Kidney epithelial cell (primary cell): ENCODE data around the gene DNAAF8. TPM values are rescaled to one million over a fixed set of nuclear protein-coding genes. Genes with fewer than 3 reads are reported as not detected.
"Not testable (repeated sequence)": the region's sequence is repeated elsewhere in the genome, so short reads cannot be mapped to it uniquely, and the experiment has no call there.

ENCODE experiments used
- DNase-seq: peaks from one replicate; pipeline ENCODE4 v3.0.0-alpha.2; 2010; ENCODE audit warnings: low read depth
- H3K27me3 ChIP-seq: 2 replicates; pipeline ENCODE4 v1.6.0; 2011; ENCODE audit warnings: low read length; ENCODE audit not compliant: control insufficient read depth, insufficient read depth
- H3K36me3 ChIP-seq: 2 replicates; pipeline ENCODE4 v1.5.1; 2011; ENCODE audit warnings: low read length; ENCODE audit not compliant: control insufficient read depth, insufficient read depth
- H3K4me3 ChIP-seq: 2 replicates; pipeline ENCODE4 v1.5.1; 2011; ENCODE audit warnings: low read depth, mild to moderate bottlenecking, control low read depth, low read length
- total RNA-seq: library from RNA; depleted of rRNA; stranded (reverse); fragments of >200 nt; gene quantifications from 2 replicates; pipeline ENCODE4 v1.2.3, GENCODE V29; 2015
- TF ChIP-seq, protein P1 (sequence below): IDR thresholded peaks from 2 replicates; pipeline ENCODE4 v1.5.1; 2011; ENCODE audit warnings: mild to moderate bottlenecking, moderate library complexity, low read length, control low read depth, inconsistent platforms; ENCODE audit not compliant: insufficient read depth, poor library complexity, severe bottlenecking

The DNAAF8 gene
- total RNA-seq, 1 donor from 2014 or later = 1.8 TPM

- no peaks in the 10 kb centered on the region for H3K27me3 ChIP-seq
- no peak for DNase-seq
- H3K36me3 ChIP-seq = no peaks in the 10 kb centered on the region
- no peak overlapping the region for H3K4me3 ChIP-seq
- TF ChIP-seq, protein P1, sequence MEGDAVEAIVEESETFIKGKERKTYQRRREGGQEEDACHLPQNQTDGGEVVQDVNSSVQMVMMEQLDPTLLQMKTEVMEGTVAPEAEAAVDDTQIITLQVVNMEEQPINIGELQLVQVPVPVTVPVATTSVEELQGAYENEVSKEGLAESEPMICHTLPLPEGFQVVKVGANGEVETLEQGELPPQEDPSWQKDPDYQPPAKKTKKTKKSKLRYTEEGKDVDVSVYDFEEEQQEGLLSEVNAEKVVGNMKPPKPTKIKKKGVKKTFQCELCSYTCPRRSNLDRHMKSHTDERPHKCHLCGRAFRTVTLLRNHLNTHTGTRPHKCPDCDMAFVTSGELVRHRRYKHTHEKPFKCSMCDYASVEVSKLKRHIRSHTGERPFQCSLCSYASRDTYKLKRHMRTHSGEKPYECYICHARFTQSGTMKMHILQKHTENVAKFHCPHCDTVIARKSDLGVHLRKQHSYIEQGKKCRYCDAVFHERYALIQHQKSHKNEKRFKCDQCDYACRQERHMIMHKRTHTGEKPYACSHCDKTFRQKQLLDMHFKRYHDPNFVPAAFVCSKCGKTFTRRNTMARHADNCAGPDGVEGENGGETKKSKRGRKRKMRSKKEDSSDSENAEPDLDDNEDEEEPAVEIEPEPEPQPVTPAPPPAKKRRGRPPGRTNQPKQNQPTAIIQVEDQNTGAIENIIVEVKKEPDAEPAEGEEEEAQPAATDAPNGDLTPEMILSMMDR = no peak
These were observed 49.1 kb downstream of the DNAAF8 start for GRCh38 chr16:4783251-4783950.

DNA sequence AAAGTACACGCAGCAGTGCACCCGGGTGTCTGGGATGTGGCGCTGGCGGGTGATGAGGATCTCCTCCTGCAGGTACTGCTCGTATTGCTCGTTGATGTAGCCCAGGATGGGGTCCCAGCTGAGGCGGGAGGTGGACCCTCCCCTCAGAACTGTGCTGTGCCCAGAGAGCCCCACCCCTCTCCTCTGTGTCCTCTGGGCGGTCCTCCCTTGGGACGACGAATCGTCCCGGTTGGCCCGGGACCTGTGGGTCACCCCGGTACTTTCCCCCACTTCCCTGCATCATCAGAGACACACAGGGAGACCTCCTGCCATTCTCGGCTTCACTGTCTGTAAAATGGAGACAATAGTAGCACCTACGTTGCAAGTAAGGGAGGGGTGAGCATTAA, 49.6 kb downstream of the DNAAF8 start:
- H3K4me3 ChIP-seq = no peak overlapping the region
- H3K27me3 ChIP-seq = no peaks in the 10 kb centered on the region
- no peaks in the 10 kb centered on the region for H3K36me3 ChIP-seq
- no peak for DNase-seq
- TF ChIP-seq, protein P1 = no peak

DNA sequence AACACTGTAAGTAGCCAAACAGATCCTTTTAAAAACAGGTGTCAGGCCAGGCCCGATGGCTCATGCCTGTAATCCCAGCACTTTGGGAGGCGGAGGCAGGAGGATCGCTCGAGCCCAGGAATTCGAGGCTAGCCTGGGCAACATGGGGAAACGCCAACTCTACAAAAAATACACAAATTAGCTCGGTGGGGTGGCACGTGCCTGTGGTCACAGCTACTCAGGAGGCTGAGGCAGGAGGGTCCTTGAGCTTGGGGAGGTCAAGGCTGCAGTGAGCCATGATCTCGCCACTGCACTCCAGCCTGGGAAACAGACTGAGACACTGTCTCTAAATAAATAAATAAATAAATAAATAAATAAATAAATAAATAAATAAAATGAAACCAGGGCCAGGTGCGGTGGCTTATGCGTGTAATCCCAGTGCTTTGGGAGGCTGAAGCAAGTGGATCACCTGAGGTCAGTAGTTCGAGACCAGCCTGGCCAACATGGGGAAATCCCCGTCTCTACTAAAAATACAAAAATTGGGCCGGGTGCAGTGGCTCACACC, 50.2 kb downstream of the DNAAF8 start:
- not testable (repeated sequence) for H3K4me3 ChIP-seq, DNase-seq, H3K36me3 ChIP-seq, H3K27me3 ChIP-seq

DNA sequence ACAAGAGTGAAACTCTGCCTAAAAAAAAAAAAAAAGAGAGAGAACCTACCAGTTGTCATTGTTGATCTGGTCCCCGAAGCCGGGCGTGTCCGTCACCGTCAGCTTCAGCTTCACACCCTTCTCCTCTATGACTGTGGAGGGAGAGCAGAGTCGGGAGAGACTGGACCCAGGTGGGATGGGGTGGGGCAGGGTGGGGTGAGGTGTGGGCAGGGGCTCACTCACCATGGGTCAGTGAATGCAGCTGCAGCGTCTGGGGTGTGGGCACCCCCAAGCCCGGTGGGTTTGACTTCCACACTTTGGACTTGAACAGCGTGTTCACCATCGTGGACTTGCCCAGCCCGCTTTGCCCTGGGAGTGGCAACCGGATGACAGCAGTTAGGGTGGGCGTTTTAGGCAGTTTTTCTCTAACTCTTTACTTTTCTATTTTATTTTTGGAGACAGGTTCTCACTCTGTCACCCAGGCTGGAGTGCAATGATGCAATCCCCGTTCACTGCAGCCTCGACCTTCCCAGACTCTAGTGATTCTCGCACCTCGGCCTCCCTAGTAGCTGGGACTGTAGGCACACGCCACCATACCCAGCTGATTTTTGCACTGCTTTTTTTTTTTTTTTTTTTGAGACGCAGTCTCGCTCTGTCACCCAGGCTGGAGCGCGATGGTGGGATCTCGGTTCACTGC, 51.6 kb downstream of the DNAAF8 start:
- no peak for DNase-seq
- Histone ChIP-seq H3K4me3 (no peak overlapping the region), H3K36me3 (no peaks in the 10 kb centered on the region), H3K27me3 (no peaks in the 10 kb centered on the region)
- TF ChIP-seq, protein P1 = no peak

DNA sequence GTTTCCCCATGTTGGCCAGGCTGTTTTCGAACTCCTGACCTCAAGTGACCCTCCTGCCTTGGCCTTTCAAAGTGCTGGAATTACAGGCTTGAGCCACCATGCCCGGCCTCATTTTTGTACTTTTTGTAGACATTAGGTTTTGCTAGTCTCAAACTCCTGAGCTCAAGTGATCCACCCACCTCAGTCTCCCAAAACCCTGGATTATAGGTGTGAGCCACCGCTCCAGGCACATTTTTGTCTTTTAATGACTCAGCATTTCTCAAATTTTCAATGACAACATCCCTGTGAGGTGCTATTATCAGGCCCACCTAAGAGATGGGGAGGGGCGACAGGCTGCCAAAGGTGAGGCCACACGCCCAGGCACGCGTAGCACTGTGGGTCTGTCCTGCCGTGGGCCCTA, 52.7 kb downstream of the DNAAF8 start:
- TF ChIP-seq, protein P1 = no peak
- no peaks in the 10 kb centered on the region for H3K36me3 ChIP-seq
- H3K4me3 ChIP-seq = no peak overlapping the region
- DNase-seq = no peak
- H3K27me3 ChIP-seq = no peaks in the 10 kb centered on the region

- Histone ChIP-seq H3K4me3 (no peak within 1 kb of the TSS), H3K36me3 (no peaks in the 10 kb centered on the region), H3K27me3 (no peaks in the 10 kb centered on the region)
- TF ChIP-seq, protein P1 = no peak
- no peak for DNase-seq
These were observed 53.5 kb downstream of the DNAAF8 start, which contains the start of gene SEPTIN12 for GRCh38 chr16:4787627-4788482. TSS of gene SEPTIN12 (minus strand) at chr16:4788345. CDS start at chr16:4787645, 700 bp downstream.
